ENCODE results near the gene GREB1.

- TF ChIP-seq CTCF (IDR thresholded peaks at IDR 0.05) (no peak), POLR2A (IDR thresholded peaks at IDR 0.05) (no peak)
Observed at GRCh38 chr2:11567631-11568031, 33.8 kb downstream of the GREB1 start.
